Erythroblast (primary cell): ENCODE results near the gene CLN5.

Experiments
- DNase-seq, 2 experiments: peaks; one replicate each; lab custom pipeline; 2025; lab: John Stamatoyannopoulos, UW
- GATA1 ChIP-seq: IDR thresholded peaks from 2 replicates; pipeline ENCODE4 v1.6.1; 2011; ENCODE audit warnings: low read depth, mild to moderate bottlenecking, control low read depth, low read length, moderate library complexity
- POLR2A ChIP-seq: IDR thresholded peaks from 2 replicates; pipeline ENCODE4 v1.6.1; 2011; ENCODE audit warnings: mild to moderate bottlenecking, low read length

CLN5 gene

DNA sequence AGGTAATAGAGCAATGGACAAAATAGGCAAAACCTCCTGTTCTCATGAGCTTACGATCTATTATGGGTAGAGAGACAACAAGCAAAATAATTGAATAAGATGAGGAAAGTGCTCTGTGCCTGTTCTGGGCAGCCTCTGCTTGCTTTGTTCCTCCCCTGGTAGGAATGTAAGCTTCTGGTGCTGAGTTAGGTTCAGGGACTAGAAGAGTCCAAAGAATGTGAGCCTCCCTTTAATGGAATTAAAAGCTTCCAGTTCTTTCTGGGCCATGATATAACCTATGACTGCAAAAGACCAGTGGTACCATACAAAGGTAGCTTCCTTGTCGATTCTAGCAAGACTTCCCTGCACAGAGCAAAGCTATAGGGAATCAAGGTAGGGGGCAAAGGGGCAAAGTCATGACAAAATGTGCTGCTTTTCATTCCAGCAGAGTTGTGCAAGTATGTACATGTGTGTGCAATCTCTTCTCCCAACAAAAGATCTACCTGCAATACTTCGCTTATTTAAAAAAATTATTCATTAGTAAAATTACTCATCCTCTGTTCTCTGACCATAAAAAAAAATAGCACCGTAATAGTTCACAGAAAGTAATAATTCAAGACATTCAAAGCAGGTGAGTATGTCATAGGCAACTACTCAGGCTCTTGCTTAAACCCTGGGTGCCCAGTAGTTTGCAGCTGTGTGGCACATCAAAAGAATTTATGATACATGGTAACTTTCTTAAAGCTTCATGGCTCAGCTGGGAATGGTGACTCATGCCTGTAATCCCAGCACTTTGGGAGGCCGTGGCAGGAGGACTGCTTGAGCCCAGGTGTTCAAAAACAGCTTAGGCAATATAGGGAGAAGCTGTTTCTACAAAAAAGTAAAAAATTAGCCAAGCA is 22.2 kb upstream of the CLN5 start:
- DNase-seq = no peak
- TF ChIP-seq POLR2A (no peak), GATA1 (no peak)

DNA sequence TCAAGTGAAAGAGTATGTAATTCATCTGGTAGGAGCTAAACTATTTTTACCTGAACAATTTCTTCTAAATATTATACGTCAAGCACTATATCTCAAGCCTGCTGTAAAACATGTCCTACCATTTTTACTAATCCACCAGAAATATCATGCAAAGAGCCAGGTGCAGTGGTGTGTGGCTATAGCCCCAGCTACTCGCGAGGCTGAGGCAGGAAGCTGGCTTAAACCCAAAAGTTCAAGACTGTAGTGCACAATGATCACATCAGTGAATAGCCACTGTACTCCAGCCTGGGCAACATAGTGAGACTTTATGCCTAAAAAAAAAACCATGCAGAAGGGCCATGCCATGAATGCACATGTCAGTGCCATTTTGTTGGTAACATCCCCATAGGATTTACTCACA is 20.7 kb upstream of the CLN5 start:
- peak; percentile 21 to 34 for DNase-seq
- TF ChIP-seq POLR2A = no peak
- TF ChIP-seq GATA1 = no peak

DNA sequence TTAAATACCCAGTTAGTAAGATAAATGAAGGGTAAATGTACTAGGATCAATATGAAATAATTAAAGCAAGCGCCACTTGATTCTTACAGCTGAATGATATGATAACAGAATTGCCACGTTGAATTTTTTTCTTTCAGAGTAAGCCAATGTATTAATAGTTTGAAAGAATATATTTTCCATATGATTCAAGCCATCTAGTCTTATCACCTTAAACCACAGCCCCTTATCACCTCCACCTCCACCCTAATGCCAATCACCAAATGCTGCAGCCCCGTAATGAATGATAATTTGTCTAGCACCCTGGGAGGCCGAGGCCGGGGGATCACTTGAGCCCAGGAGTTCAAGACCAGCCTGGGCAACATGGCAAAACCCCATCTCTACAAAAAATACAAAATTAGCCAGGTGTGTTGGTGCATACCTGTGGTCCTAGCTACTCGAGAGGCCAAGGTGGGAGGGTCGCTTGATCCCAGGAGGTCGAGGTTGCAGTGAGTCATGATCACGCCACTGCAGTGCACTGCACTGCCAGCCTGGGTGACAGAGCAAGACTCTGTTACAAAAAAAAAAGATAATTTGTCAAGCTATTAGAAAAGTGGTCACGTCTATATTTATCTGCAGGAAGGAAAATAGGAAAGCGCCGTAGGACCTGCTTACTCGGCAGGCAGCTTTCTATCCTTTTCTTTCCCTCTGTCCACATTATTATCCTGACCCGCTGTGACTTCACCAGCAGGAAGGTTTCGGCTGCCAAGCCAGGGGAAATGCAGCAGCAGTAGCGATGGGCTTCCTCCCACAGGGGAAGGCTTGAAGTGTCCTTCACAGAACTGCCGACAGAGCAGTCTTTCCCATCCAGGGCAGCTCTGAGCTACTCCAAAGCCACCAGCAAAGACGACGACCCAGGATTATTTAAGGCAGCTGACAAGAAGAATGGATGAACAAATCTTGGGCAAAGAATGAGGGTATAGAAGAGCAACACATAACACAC is 19.7 kb upstream of the CLN5 start:
- DNase-seq = peak; percentile 71 to 79
- no peak for TF ChIP-seq GATA1
- TF ChIP-seq POLR2A = no peak

DNA sequence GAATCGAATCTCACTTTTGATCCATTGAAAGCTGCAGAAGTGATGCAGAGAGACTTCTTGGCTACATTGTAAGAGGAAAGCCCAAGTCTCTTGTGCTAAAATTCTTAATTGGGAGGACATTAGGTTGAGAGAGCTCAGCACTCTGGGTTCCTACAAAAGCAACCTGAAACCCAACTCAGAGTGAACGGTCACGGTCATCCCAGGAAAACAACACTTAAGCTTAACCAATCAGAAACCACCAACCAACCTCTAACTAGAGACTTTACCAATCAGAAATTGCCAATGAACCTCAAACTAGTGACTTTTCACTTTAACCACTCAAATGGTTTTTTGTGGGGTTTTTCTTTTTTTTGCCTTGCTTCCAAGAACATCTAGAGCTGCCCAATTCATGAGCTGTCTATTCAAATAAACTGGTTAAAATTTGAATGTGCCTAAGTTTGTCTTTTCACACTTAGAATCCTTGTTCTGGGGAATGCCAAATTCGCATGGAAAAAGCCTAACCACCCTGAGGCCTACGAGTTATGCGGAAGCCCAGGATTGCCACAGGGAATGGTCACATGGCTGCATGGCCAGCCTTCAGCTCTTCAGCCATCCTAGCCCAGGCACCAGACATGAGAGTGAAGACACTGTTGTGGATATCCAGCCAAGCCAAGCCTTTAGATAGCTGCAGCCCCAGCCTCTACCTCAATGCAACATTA is 17.8 kb upstream of the CLN5 start:
- DNase-seq = no peak
- no peak for TF ChIP-seq POLR2A
- no peak for TF ChIP-seq GATA1

DNA sequence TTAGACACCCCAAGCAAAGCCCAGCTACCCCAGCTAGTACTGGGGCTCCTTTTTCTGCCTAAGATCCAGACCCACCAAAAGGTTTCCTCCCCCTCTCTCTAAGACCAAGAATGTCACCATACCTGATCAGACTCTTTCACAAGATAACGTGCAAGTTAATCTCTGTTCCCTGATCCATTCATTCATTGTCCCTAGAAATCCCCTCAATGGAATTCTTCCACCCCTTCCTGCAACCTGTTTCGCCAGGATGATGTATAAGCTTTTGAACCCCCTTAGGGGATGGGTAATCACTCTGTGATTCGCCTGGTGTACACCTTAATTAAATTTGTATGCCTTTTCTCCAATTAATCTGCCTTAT is 17.3 kb upstream of the CLN5 start:
- TF ChIP-seq POLR2A (no peak), GATA1 (no peak)
- no peak for DNase-seq

DNA sequence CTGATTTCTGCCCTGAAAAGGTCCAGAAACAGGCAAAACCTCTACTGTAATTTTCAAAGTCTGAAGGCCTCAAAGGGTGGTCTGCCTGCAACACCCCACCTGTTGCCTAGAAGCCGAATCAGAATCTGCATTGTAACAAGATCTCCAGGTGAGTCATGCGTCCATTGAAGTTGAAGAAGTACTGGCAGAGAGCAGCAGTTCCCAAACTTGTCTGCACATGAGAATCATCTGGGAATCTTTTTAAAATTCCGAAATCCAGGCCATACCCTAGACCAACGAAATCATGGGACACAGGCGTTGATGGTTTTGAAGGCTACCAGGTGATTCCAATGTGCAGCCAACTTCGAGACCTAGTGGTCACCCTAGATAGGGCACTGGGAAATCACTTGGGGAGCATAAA is 16.0 kb upstream of the CLN5 start:
- no peak for DNase-seq
- TF ChIP-seq GATA1 = no peak
- TF ChIP-seq POLR2A = no peak

DNA sequence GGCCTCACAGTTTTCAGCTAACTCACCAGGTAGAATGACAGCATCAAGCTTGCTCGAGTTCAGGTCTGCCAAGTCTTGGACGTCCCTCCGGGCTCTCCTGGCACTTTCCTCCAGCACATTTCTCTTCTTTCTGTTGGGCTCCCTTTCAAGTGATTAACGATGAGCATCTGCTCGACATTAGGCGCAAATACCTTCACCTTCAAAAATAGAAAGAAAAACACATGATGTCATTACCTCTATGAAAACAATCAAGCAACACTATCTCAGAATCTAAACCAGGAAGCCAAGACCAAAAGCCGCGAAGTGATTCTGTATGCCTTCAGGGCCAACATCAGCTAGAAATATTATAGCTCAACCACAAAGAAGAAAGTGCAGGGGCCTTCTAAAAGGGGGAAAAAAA is 15.4 kb upstream of the CLN5 start:
- no peak for DNase-seq
- TF ChIP-seq GATA1 = no peak
- no peak for TF ChIP-seq POLR2A

DNA sequence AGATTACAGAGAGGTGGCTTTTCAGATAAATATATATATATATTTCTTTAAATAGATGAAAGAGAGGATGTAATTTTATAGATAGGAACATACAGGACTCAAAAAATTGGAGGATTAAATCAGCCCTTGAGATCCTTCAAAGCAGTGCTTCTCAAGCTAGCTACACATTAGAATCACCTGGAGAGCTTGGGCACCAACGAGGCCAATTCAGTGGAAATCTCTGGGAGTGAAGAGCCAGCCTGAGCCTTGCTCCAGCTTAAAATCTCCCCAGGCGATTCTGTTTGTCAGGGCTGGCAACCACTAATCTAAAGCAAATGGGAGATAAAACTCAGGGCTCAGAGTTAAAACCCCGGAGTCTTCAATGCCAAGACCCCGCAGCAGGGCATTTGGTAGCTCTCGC is 15.0 kb upstream of the CLN5 start:
- TF ChIP-seq GATA1 (no peak), POLR2A (no peak)
- no peak for DNase-seq

DNA sequence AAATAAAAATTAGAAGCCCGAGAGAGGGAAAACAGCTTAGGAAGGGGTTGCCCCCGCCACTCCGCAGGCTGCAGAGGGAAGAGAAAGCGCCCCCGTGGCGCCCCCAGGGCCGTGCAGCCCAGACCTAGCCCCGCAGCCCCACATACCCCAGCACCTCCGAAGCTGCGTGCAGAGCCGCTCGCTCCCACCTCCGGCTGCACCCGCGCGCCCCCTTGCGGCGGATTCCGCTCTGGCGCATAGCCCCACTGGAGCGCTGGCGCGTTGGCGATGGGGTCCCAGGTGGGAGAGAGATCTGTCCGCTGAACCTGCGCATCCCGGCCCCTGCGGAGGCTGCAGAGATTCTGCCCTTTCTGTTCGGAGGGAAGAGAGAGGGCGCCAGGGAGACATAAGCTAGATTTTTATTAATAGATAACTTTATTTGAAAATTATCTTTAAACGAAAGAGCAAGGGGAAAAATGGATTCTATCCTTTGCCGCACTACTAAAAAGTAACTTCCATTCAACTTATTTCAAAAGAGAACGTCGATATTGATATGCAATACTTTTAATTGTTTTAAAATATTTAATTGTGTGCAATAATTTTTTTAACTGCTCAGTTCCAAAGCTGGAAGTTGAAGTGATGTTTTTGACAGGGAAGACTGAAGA is 11.7 kb upstream of the CLN5 start:
- peak; percentile 73 to 85 for DNase-seq
- TF ChIP-seq POLR2A = no peak
- no peak for TF ChIP-seq GATA1

DNA sequence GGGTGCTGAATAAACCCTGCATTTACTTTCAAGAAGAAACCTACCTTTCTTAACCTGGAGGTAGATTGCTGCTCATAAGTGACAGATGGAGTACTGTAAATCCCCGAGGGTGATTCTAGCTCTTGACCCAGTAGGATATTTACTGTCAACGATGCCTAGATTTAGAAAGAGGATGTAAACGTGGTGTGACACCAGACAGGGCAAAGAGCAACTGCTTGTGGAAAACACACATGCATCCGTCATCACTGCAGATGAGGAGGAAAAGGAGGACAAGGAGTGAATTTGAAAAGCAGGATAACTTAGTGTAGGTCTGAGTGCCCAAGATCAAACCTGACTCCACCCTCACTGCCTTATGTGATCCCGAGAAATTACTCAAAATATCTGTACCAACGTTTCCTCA is 9.8 kb upstream of the CLN5 start:
- no peak for TF ChIP-seq POLR2A
- no peak for TF ChIP-seq GATA1

DNA sequence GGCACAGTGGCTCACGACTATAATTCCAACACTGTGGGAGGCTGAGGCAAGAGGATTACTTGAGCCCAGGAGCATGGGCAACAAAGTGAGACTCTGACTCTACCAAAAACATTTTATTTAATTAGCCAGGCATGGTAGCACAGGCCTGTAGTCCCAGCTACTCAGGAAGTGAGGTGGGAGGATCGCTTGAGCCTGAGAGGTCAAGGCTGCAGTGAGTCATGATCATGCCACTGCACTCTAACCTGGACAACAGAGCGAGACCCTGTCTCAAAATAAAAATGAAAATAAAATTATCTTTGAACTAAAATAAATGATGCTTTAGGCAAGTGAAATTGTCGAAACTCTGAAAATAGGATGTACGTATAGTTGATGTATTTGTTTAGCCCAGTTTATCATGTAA is 8.2 kb upstream of the CLN5 start:
- DNase-seq = no peak
- TF ChIP-seq POLR2A (no peak), GATA1 (no peak)

More for the DNA sequence above, 9.8 kb upstream of the CLN5 start:
- DNase-seq = no peak

DNA sequence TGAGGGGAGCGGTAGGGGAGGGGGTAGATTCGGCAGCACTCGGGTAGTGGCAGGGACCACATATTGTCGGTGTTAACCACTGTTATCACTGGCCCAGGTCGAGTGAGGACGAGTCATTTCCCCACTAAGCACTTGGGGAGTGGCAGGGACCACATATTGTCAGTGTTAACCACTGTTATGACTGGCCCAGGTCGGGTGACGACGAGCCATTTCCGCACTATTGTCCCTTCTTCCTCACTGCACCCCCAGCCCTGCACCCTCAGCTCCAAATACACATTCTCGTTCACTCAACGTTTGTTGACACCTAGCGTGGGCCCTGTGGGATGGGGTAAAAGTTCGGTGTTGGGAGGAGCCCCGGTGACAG is 467 bp upstream of the CLN5 start:
- no peak for TF ChIP-seq GATA1
- no peak for TF ChIP-seq POLR2A
- no peak for DNase-seq

DNA sequence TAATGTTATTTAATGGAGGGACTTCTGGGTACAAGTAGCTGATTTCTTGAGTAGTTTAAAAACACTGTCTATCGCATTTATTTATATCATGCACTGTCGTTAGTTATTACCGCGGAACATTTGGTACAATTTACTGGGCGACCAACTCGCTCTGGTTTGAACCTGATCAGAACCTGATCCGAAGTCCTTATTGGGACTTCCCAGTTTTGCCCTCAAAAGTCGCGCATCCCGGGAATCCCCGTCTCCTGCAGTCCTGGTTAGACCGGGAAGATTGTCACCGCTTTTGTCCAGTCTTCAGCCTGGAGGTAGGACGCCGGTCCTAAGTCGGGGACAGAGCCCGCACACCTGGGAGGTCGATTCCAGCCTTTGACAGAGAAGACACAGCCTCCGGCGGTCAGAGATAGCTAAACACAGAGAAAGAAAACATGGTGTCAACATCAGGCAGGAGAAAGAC is 694 bp downstream of the CLN5 start:
- TF ChIP-seq GATA1 (no peak), POLR2A (no peak)
- DNase-seq = peak in 1 of 2 experiments; percentile 62
